ENCODE measurements around the gene KIF1A.

- TF ChIP-seq CTCF (IDR thresholded peaks at IDR 0.05; ENCODE audit: control extremely low read depth in 1 of 3, insufficient read depth in 1 of 3, low read depth in 1 of 3, low read length in 3 of 3) (no peak), ZNF274 (IDR thresholded peaks at IDR 0.05; ENCODE audit: borderline replicate concordance, extremely low read depth, low read length) (no peak), POLR2AphosphoS5 (IDR thresholded peaks at IDR 0.05; ENCODE audit: low read depth, low read length) (no peak), EP300 (IDR thresholded peaks at IDR 0.05; ENCODE audit: borderline replicate concordance in 1 of 2, low read depth in 2 of 2, low read length in 2 of 2) (no peak), ATF3 (IDR thresholded peaks at IDR 0.05; ENCODE audit: insufficient read depth, low read depth, low read length) (no peak), MAX (IDR thresholded peaks at IDR 0.05) (no peak), TAF1 (IDR thresholded peaks at IDR 0.05; ENCODE audit: low read depth, low read length) (no peak)
Observed at GRCh38 chr2:240747256-240747655, 72.8 kb downstream of the KIF1A start.
